Measurements from ENCODE around the gene BMP15.

DNA sequence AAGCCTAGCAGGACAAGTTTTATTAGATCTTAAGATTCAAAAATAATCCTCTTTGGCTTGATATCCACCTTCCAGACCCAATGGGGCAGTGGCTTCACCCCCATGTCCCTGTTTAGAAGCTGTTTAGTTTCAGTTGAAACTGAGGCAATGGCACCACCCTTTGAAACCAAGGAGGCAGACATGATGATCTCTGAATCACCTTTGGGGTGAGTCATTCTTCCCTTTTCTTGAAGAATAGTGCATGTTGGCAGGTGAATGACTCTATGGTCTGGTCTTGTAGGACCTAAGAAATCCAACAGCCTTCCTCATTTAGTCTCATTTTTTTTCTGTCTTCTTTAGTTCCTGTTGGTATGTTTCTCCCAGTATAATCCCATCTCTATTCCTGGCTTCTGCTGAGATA lies 29.5 kb upstream of the BMP15 start:
- TF ChIP-seq FOXJ3 (CRISPR knock-in tag; IDR thresholded peaks at IDR 0.05; ENCODE audit: borderline replicate concordance) (no peak), RELA (CRISPR knock-in tag; IDR thresholded peaks at IDR 0.05; ENCODE audit: borderline replicate concordance) (no peak), NFE2L1 (CRISPR knock-in tag; IDR thresholded peaks at IDR 0.05) (no peak), TP53 (CRISPR knock-in tag; IDR thresholded peaks at IDR 0.05) (no peak), CBFB (CRISPR knock-in tag; IDR thresholded peaks at IDR 0.05; ENCODE audit: low read depth) (no peak)
- TF ChIP-seq, protein P1, sequence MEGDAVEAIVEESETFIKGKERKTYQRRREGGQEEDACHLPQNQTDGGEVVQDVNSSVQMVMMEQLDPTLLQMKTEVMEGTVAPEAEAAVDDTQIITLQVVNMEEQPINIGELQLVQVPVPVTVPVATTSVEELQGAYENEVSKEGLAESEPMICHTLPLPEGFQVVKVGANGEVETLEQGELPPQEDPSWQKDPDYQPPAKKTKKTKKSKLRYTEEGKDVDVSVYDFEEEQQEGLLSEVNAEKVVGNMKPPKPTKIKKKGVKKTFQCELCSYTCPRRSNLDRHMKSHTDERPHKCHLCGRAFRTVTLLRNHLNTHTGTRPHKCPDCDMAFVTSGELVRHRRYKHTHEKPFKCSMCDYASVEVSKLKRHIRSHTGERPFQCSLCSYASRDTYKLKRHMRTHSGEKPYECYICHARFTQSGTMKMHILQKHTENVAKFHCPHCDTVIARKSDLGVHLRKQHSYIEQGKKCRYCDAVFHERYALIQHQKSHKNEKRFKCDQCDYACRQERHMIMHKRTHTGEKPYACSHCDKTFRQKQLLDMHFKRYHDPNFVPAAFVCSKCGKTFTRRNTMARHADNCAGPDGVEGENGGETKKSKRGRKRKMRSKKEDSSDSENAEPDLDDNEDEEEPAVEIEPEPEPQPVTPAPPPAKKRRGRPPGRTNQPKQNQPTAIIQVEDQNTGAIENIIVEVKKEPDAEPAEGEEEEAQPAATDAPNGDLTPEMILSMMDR (IDR thresholded peaks at IDR 0.05), result no peak
